ENCODE measurements around the gene DDX25.

Gene DDX25

DNA sequence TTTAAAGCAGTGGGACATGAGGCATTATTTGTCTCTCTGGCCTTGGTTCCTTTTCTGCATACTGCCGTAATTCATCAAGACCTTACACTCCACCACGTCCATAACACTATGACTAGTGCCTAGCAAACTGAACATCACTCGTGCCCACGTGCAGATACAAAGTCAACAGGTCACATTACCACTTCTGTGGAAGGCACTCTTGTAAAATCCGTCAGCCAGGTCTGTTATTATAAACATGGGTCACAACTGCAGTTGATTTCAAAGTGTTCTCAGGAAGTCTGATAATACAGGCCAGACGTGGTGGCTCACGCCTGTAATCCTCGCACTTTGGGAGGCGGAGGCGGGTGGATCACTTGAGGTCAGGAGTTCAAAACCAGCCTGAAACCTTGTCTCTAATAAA, 55.6 kb downstream of the DDX25 start:
- H3K4me1 ChIP-seq, result no peaks in the 10 kb centered on the region
- H3K79me2 ChIP-seq, result no peaks in the 10 kb centered on the region
- no peak overlapping the region for H3K9ac ChIP-seq
- TF ChIP-seq, protein P1, sequence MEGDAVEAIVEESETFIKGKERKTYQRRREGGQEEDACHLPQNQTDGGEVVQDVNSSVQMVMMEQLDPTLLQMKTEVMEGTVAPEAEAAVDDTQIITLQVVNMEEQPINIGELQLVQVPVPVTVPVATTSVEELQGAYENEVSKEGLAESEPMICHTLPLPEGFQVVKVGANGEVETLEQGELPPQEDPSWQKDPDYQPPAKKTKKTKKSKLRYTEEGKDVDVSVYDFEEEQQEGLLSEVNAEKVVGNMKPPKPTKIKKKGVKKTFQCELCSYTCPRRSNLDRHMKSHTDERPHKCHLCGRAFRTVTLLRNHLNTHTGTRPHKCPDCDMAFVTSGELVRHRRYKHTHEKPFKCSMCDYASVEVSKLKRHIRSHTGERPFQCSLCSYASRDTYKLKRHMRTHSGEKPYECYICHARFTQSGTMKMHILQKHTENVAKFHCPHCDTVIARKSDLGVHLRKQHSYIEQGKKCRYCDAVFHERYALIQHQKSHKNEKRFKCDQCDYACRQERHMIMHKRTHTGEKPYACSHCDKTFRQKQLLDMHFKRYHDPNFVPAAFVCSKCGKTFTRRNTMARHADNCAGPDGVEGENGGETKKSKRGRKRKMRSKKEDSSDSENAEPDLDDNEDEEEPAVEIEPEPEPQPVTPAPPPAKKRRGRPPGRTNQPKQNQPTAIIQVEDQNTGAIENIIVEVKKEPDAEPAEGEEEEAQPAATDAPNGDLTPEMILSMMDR (IDR thresholded peaks at IDR 0.05), result no peak
- H2AFZ ChIP-seq, result no peak overlapping the region
- no peaks in the 10 kb centered on the region for H3K27me3 ChIP-seq (ENCODE audit: control insufficient read depth, insufficient read depth, low read length)
- H3K9me3 ChIP-seq (ENCODE audit: control insufficient read depth, low read length), result no peaks in the 10 kb centered on the region
- no peak overlapping the region for H3K4me3 ChIP-seq (ENCODE audit: low read depth, low read length)
- no peak overlapping the region for H3K27ac ChIP-seq
- H3K4me2 ChIP-seq (ENCODE audit: low read length), result no peak overlapping the region
- no peaks in the 10 kb centered on the region for H3K36me3 ChIP-seq (ENCODE audit: control insufficient read depth, insufficient read depth, low read length)

DNA sequence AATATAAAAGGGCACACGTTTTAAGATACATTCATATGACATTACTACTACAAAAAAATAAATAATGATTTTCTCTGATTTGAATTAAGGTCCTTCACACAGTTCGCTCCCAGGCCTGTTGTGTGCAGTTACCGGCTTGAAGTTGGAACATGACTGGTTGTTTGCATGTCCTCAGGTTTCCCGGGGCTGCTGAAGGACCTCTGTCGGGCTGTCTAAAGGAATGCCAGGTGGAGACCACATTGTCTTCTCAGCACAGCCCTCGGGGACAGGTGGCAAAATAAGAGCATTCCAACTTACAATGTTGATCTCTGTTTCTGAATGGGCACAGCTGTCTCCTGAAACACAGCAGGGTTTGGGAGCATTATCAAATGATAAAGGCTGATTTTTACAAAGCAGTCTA, 56.5 kb downstream of the DDX25 start:
- Histone ChIP-seq H3K4me2 (ENCODE audit: low read length) (no peak overlapping the region), H3K9me3 (ENCODE audit: control insufficient read depth, low read length) (no peaks in the 10 kb centered on the region), H3K27me3 (ENCODE audit: control insufficient read depth, insufficient read depth, low read length) (no peaks in the 10 kb centered on the region), H3K27ac (no peak overlapping the region), H3K36me3 (ENCODE audit: control insufficient read depth, insufficient read depth, low read length) (no peaks in the 10 kb centered on the region), H3K79me2 (no peaks in the 10 kb centered on the region), H3K9ac (no peak overlapping the region), H3K4me1 (no peaks in the 10 kb centered on the region), H3K4me3 (ENCODE audit: low read depth, low read length) (no peak overlapping the region), H2AFZ (no peak overlapping the region)
- TF ChIP-seq, protein P1 (IDR thresholded peaks at IDR 0.05), result no peak

DNA sequence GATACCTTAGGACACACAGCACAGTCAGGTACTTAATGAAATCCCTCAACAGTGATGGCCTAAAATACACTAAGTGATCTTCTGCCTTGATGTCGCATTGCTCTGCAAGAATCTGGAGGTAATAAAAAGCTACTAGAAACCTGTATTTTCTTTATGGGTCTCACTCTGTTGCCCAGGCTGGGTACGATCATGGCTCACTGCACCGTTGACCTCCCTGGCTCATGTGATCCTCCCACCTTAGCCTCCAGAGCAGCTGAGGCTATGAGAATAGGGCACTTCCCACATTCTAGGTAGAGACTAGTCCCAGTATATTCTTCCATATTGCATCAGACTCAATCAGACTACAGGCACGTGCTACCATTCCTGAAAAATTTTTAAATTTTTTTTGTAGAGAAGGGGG, 63.2 kb downstream of the DDX25 start:
- Histone ChIP-seq H3K4me1 (no peaks in the 10 kb centered on the region), H3K27ac (no peak overlapping the region), H3K36me3 (ENCODE audit: control insufficient read depth, insufficient read depth, low read length) (no peaks in the 10 kb centered on the region), H3K9me3 (ENCODE audit: control insufficient read depth, low read length) (no peaks in the 10 kb centered on the region), H3K4me2 (ENCODE audit: low read length) (no peak overlapping the region), H3K9ac (no peak overlapping the region), H3K79me2 (no peaks in the 10 kb centered on the region), H2AFZ (no peak overlapping the region), H3K4me3 (ENCODE audit: low read depth, low read length) (no peak overlapping the region), H3K27me3 (ENCODE audit: control insufficient read depth, insufficient read depth, low read length) (no peaks in the 10 kb centered on the region)
- TF ChIP-seq, protein P1 (IDR thresholded peaks at IDR 0.05), result no peak

DNA sequence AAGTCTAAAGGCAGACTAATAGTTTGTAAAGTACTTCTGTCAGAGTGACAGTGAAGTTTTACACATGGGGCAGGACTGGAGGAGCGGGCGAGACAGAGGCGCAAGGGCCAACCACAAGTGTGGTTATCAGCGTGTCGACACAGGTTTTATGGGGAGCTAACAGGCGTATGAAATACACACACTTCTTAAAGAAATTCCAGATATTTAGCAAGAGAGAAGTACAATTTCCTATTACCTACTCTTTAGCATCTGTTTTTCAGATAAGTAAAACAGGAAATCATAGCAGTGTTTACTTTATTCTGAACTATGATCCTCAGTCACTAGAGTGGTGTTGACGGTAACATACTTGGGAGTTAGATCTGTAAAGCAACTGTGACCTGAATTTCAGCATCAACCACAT, 64.0 kb downstream of the DDX25 start:
- Histone ChIP-seq H3K79me2 (no peaks in the 10 kb centered on the region), H3K4me1 (no peaks in the 10 kb centered on the region), H3K9ac (no peak overlapping the region), H3K27ac (no peak overlapping the region), H3K9me3 (ENCODE audit: control insufficient read depth, low read length) (no peaks in the 10 kb centered on the region), H3K27me3 (ENCODE audit: control insufficient read depth, insufficient read depth, low read length) (no peaks in the 10 kb centered on the region), H2AFZ (no peak overlapping the region), H3K36me3 (ENCODE audit: control insufficient read depth, insufficient read depth, low read length) (no peaks in the 10 kb centered on the region), H3K4me2 (ENCODE audit: low read length) (no peak overlapping the region), H3K4me3 (ENCODE audit: low read depth, low read length) (no peak overlapping the region)
- TF ChIP-seq, protein P1 (IDR thresholded peaks at IDR 0.05), result no peak

DNA sequence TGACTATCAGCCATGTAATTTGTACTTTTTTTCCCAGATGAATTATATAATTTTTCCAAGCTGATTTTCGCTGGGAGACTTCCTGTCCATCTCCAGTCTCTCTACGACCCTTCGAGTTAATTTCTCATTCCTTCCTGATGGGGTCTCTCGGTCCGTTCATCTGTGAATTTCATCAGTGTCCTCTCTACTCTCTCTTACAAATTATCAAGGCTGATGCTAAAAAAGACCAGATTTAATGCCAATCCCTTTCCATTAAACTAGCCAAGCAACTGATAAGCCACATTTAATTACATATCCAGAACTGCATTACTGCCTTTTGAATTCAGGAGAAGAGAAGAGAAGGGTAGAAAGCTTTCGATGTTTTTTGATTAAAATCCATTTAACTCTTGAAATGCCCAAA, 67.3 kb downstream of the DDX25 start:
- Histone ChIP-seq H3K4me3 (ENCODE audit: low read depth, low read length) (no peak overlapping the region), H3K36me3 (ENCODE audit: control insufficient read depth, insufficient read depth, low read length) (no peaks in the 10 kb centered on the region), H3K27me3 (ENCODE audit: control insufficient read depth, insufficient read depth, low read length) (no peaks in the 10 kb centered on the region), H3K79me2 (no peaks in the 10 kb centered on the region), H3K4me1 (no peaks in the 10 kb centered on the region), H3K27ac (no peak overlapping the region), H3K4me2 (ENCODE audit: low read length) (no peak overlapping the region), H2AFZ (no peak overlapping the region), H3K9me3 (ENCODE audit: control insufficient read depth, low read length) (no peaks in the 10 kb centered on the region), H3K9ac (no peak overlapping the region)
- TF ChIP-seq, protein P1 (IDR thresholded peaks at IDR 0.05), result no peak

Data from parathyroid adenoma (tissue), 2 donors.